GM13977 (cell line): ENCODE measurements around the gene PLXNA4.
"Not testable (repeated sequence)": the region's sequence is repeated elsewhere in the genome, so short reads cannot be mapped to it uniquely, and the experiment has no call there.

Experiments
- DNase-seq: peaks from one replicate; pipeline ENCODE4 v3.0.0; 2012; ENCODE audit warnings: low spot score
- in situ Hi-C: fragments of 300-500 bp; cut with MboI; formaldehyde crosslinking; loops from one replicate; pipeline ENCODE4 v1.12.0; 2022; ENCODE audit warnings: low sequenced_read_pairs, low pct_unique_long_range_greater_than_20kb, mixed read lengths, inconsistent platforms; ENCODE audit not compliant: unreplicated experiment
- TF ChIP-seq, protein P1 (sequence below): IDR thresholded peaks from 2 replicates; pipeline ENCODE4 v1.5.1; 2012; ENCODE audit warnings: mild to moderate bottlenecking, control low read depth; ENCODE audit not compliant: insufficient read depth; ENCODE audit errors: extremely low read depth, missing control alignments

Gene PLXNA4

DNA sequence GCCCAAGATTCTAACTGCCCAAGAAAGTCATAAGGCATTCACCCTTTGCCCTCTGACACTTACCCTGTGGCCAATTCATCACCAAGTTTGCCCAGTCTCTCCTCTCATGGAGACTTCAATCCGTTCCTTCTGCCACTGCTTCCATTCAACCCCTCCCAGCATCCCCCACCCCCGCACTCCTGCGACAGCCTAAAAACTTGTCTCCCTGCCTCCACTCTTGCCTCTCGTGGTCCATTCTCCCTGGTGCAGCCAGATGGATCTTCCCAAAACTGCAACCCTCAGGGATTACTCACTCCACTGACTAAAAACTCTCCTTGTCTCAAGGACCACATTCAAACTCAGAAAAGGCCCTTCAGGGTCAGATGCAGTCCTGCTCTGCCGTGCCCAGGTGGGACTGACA, 32.3 kb upstream of the PLXNA4 start:
- in situ Hi-C loops: no loop called here
- DNase-seq: no peak
- TF ChIP-seq, protein P1, sequence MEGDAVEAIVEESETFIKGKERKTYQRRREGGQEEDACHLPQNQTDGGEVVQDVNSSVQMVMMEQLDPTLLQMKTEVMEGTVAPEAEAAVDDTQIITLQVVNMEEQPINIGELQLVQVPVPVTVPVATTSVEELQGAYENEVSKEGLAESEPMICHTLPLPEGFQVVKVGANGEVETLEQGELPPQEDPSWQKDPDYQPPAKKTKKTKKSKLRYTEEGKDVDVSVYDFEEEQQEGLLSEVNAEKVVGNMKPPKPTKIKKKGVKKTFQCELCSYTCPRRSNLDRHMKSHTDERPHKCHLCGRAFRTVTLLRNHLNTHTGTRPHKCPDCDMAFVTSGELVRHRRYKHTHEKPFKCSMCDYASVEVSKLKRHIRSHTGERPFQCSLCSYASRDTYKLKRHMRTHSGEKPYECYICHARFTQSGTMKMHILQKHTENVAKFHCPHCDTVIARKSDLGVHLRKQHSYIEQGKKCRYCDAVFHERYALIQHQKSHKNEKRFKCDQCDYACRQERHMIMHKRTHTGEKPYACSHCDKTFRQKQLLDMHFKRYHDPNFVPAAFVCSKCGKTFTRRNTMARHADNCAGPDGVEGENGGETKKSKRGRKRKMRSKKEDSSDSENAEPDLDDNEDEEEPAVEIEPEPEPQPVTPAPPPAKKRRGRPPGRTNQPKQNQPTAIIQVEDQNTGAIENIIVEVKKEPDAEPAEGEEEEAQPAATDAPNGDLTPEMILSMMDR: no peak

GRCh38 chr7:132607656-132608055, 31.4 kb upstream of the PLXNA4 start:
- in situ Hi-C loops: no loop called here
- DNase-seq: no peak
- TF ChIP-seq, protein P1: no peak

- no peak for DNase-seq
- TF ChIP-seq, protein P1: no peak
- in situ Hi-C loops: no loop called here
These were observed 27.9 kb upstream of the PLXNA4 start for GRCh38 chr7:132604121-132604520.

- TF ChIP-seq, protein P1: no peak
- DNase-seq: no peak
These were observed 27.1 kb upstream of the PLXNA4 start for GRCh38 chr7:132603220-132603833.

DNA sequence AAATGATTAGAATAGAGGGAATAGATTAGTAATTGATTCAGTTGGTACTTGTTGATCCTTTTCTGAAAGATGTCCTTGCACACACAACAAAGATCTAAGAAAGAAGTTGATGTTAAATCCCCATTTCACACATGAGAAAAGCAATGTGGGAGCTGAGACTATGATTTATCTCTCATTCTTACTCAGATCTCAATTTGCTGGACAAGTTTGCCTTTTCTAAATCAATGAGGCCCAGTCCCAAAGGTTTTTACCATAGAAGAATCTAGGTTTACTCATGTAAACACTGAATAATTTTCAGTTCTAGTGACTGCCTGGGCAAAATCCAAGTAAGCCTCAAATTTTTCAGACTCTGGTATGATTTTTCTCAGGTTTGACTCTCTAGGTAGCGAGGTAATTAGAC, 25.5 kb upstream of the PLXNA4 start:
- DNase-seq: no peak
- TF ChIP-seq, protein P1: no peak
- in situ Hi-C loops: no loop called here

More at GRCh38 chr7:132603220-132603833, 27.1 kb upstream of the PLXNA4 start:
- in situ Hi-C loops: no loop called here

GRCh38 chr7:132596588-132596987, 20.3 kb upstream of the PLXNA4 start:
- TF ChIP-seq, protein P1: no peak
- in situ Hi-C loops: loop anchor here (25.0 kb wide), 1 partner anchor 284 kb away; no protein-coding TSS in a partner anchor
- DNase-seq: no peak

DNA sequence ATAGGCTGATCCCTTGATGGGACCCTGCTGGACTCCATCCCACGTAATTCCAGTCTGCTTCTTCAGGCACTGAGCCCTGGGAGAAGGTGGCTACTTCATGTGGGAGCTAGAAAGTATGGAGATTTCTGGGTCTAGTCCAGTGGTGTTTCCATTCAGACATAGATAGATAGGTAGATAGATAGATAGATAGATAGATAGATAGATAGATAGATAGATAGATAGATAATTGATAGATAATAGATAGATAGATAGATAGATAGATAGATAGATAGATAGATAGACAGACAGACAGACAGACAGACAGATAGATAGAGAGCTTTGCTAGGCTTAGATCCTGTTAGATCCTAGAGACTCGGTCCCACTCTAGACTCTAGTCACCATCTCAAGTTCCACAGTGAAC, 18.5 kb upstream of the PLXNA4 start:
- in situ Hi-C loops: loop anchor here (25.0 kb wide), 1 partner anchor 282 kb away; no protein-coding TSS in a partner anchor
- not testable (repeated sequence) for DNase-seq
